GM13976 (cell line): Measurements from ENCODE around the gene LMNTD2.

ENCODE experiments used
- DNase-seq: peaks from one replicate; pipeline ENCODE4 v3.0.0; 2012; ENCODE audit warnings: low spot score
- in situ Hi-C: fragments of 300-500 bp; cut with MboI; formaldehyde crosslinking; loops from one replicate; pipeline ENCODE4 v1.12.0; 2022; ENCODE audit warnings: low sequenced_read_pairs, mixed read lengths, inconsistent platforms; ENCODE audit not compliant: unreplicated experiment
- TF ChIP-seq, protein P1 (sequence below): IDR thresholded peaks from 2 replicates; pipeline ENCODE4 v1.5.1; 2012; ENCODE audit warnings: borderline replicate concordance, mild to moderate bottlenecking; ENCODE audit not compliant: insufficient read depth; ENCODE audit errors: extremely low read depth, missing control alignments, control extremely low read depth

LMNTD2 gene

DNA sequence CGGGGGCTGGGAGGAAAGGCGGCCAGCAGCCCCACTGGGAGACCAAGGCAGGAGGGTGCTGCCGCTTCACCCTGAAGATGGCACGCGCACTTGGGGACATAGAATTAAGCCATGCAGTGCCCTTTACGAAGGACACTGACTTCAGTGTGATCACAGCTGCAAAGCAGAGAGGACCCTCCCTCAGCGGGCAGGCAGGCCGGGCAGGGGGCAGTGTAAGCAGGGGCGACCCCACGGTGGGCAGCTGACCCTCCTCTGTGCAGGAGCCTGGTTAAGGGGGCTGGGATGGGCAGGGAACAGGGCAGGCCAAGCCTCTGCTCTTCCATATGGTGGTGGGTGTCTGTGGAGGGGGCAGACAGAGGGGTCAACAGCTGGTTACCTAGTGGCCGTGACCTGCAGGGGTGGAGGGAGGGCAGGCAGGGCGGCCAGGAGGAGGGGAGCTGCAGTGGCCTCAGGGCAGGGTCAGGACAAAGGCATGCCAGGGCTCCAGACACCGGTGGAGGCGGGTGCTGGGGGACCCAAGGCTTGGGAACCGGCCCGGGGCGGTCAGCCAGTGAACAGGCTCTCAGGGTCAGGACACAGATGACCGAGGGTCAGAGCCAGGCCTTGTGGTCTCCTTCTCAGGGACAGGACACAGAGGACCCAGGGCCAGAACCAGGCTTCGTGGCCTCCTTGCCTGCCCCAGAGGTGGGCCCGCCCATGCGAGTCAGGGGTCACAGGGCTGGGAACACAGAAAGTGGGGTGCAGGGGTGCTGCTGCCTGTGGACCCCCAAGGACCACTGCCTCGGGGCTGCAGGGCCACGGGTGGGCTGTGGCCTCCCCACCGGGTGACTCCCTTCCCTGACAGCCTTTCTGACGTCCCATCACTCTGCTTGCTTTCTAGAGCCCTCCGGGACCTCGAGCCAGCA is 7.2 kb downstream of the LMNTD2 start:
- in situ Hi-C loops: loop anchor here (10.0 kb wide), 1 partner anchor 171 kb away; no protein-coding TSS in a partner anchor
- TF ChIP-seq, protein P1, sequence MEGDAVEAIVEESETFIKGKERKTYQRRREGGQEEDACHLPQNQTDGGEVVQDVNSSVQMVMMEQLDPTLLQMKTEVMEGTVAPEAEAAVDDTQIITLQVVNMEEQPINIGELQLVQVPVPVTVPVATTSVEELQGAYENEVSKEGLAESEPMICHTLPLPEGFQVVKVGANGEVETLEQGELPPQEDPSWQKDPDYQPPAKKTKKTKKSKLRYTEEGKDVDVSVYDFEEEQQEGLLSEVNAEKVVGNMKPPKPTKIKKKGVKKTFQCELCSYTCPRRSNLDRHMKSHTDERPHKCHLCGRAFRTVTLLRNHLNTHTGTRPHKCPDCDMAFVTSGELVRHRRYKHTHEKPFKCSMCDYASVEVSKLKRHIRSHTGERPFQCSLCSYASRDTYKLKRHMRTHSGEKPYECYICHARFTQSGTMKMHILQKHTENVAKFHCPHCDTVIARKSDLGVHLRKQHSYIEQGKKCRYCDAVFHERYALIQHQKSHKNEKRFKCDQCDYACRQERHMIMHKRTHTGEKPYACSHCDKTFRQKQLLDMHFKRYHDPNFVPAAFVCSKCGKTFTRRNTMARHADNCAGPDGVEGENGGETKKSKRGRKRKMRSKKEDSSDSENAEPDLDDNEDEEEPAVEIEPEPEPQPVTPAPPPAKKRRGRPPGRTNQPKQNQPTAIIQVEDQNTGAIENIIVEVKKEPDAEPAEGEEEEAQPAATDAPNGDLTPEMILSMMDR: no peak
- DNase-seq: no peak

DNA sequence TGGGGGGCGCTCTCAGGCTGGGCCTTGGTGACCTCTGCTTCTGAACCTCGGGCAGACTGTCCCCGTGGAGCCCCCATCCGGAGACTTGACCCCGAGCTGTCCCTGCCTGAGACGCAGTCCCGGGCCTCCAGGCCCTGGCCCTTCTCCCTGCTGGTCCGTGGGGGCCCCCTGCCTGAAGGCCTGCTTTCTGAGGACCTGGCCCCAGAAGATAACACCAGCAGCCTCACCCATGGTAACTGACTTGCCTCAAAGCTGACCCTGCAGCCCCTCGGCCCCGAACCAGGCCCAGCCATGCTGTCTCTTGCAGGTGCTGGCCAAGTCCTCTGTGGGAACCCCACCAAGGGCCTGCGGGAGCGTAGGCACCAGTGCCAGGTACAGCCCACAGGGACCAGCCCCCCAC is 8.9 kb downstream of the LMNTD2 start:
- in situ Hi-C loops: loop anchor here (10.0 kb wide), 1 partner anchor 173 kb away; no protein-coding TSS in a partner anchor
- DNase-seq: no peak

DNA sequence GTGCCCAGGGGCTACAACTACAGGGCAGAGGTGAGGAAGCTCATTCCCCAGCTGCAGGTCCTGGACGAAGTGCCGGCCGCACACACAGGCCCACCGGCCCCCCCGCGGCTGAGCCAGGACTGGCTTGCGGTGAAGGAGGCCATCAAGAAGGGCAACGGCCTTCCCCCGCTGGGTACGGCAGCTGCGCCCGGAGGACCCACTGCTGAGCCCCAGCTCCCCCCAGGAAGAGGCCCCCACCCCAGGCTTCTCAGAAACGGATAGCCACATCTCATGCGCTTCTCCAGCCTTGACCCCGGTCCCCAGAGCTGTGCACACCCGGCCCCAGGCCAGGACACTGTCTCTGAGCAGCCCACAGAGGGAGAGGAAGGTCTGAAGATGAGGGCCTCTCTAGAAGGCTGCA is 9.4 kb downstream of the LMNTD2 start:
- in situ Hi-C loops: loop anchor here (10.0 kb wide), 1 partner anchor 174 kb away; no protein-coding TSS in a partner anchor
- DNase-seq: no peak
- TF ChIP-seq, protein P1: no peak

More for the DNA sequence above, 8.9 kb downstream of the LMNTD2 start:
- TF ChIP-seq, protein P1: no peak

DNA sequence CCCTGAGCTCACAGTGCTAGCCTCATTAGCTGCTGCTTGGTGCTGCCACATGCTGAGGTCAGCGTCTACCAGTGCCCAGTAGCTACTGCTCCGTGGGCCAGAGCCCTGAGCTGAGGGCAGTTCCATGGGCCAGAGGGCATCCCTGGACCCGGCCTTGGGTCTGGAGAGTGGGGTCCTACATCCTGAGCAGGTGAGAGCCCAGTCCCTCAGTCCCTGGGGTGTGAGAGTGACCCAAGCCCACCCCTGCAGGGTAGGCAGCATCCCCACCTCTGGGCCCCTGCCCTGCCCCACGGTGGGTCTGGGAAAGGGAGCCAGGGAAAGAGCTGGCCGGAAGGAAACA is 9.8 kb downstream of the LMNTD2 start:
- TF ChIP-seq, protein P1: no peak
- in situ Hi-C loops: loop anchor here (10.0 kb wide), 1 partner anchor 174 kb away; no protein-coding TSS in a partner anchor
- no peak for DNase-seq

DNA sequence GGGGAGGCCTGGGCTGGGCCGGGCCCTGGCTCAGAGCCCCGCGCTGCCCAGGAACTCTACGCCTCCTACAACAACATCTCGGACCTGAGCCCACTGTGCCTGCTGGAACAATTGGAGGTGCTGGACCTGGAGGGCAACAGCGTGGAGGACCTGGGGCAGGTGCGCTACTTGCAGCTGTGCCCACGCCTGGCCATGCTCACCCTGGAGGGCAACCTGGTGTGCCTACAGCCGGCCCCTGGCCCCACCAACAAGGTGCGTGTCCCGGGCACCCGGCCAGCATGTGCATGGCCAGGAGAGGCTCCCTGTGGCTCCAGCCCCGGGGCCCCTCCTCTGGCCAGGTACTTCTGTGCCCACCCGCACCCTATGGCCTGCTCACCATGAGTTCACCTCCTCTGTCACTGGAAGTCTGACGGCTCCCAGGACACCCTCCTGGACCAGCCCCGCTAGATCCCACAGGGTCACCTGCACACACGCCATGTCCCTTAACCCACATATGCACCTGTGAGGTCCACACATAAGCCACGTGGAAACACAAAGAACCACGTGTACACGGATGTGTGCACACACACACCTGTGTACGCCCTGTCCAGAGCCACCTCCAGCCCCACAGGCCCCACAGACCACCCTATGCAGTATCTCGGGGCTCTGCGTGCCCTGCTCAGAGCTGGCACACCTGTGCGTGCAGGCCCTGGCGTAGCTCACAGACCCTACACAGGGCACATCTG is 10.4 kb downstream of the LMNTD2 start:
- TF ChIP-seq, protein P1: no peak
- DNase-seq: no peak
- in situ Hi-C loops: loop anchor here (10.0 kb wide), 1 partner anchor 175 kb away; no protein-coding TSS in a partner anchor
